IPS-20b (cell line): ENCODE measurements around the gene ZNF205.
"Not testable (repeated sequence)": the region's sequence is repeated elsewhere in the genome, so short reads cannot be mapped to it uniquely, and the experiment has no call there.

Source experiments
- H3K27ac ChIP-seq: one replicate; pipeline ENCODE4 v1.5.1; 2013; ENCODE audit warnings: low read length
- H3K27me3 ChIP-seq: 2 replicates; pipeline ENCODE4 v1.6.1; 2013; ENCODE audit warnings: mild to moderate bottlenecking, low read length, inconsistent platforms; ENCODE audit not compliant: insufficient read depth
- H3K36me3 ChIP-seq: 2 replicates; pipeline ENCODE4 v1.6.1; 2013; ENCODE audit warnings: low read depth, mild to moderate bottlenecking, inconsistent platforms, low read length, moderate library complexity; ENCODE audit not compliant: insufficient read depth
- H3K4me1 ChIP-seq: 2 replicates; pipeline ENCODE4 v1.6.1; 2013; ENCODE audit warnings: mild to moderate bottlenecking, control low read depth, inconsistent platforms, low read length, moderate library complexity; ENCODE audit not compliant: insufficient read depth
- H3K4me3 ChIP-seq: 2 replicates; pipeline ENCODE4 v1.5.1; 2013; ENCODE audit warnings: mild to moderate bottlenecking, low read length, inconsistent platforms
- H3K9ac ChIP-seq: 2 replicates; pipeline ENCODE4 v1.6.1; 2013; ENCODE audit warnings: low read depth, mild to moderate bottlenecking, inconsistent platforms, low read length, moderate library complexity
- H3K9me3 ChIP-seq: 2 replicates; pipeline ENCODE4 v1.6.1; 2013; ENCODE audit warnings: mild to moderate bottlenecking, low read depth, low read length, inconsistent platforms; ENCODE audit not compliant: insufficient read depth

Gene ZNF205

DNA sequence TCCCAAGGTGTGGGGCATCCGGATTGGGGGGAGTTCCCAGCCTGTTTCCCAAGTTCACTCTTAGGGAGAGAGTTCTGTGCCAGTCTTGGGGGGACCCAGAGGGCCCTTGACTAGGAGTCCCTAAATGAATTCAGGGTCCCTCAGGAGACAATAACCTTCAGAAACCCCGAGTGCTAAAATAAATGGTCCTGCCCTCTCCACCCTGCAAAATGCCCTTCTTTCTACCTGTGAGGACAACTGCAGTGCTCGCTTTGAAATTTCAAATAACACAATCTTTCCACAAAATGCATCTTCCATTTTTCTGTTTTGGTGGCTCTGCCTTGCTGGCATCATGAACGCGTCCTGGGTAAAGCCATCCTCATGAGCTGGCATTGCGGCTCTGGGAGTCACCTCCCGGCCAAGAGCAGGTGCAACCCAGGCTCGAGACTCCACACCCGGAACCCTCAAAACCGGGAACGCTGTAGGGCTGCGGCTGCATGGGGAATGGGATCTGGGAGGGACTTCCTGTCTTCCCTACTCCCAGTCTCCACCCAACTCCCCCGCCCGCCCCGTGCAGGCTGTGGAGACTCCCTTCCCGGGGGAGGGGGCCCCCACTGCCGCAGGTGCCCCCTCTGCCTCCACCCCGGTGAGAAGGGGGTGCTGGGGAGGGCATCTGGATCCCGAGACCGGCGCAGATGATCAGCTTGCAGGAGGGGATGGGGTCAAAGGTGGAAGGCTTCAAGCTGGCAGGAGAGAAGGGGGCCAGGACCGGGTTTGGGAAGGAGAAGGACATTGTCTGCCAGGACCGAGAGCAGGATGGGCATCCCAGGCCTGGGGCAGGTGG, at the start of gene ZNF205:
TSS of gene ZNF205 (plus strand) at position 529 of the 823 bp plus-strand sequence. CDS start 845 bp downstream, outside the sequence.
- Histone ChIP-seq H3K27me3 (peaks cover 3% of the 10 kb centered on the region; the same call in 1 of the 2 replicates), H3K9me3 (no peaks in the 10 kb centered on the region), H3K4me3 (peak within 1 kb of the TSS; percentile 96), H3K27ac (peak within 1 kb of the TSS; percentile 72), H3K9ac (peak within 1 kb of the TSS; percentile 89), H3K36me3 (peaks cover 24% of the 10 kb centered on the region), H3K4me1 (peaks cover 5% of the 10 kb centered on the region)

DNA sequence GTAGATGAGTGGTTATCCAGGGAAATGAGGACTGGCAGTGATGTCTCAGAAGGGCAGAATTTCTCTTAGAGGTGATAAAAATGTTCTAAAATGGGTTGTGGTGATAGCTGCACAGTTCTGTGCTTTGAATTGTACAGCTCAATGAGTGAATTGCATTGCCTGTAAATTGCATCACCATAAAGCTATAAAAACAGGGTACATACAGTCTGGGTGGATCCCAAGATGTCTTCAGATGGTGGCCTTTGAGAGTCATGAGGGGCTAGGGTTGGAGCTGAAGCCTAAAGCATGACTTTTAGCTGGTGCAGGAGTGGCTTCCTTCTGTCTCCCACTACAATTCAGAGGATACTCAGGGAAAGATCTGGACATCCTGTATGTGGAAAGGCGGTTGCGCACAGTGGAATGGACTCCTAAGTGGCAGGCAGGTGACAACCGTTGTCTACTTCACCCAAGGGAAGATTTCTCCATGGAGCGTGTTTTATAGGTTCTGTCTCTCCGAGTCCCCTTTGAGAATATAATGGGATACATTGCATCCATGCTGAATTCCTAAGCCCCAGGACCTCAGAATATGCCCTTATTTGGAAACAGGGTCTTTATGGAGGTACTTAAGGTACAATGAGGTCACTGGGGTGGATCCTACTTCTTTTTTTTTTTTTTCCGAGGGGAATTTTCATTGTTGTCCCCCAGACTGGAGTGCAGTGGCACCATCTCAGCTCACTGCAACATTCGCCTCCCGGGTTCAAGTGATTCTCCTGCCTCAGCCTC, 48.6 kb upstream of the ZNF205 start:
- H3K27ac ChIP-seq, result no peak overlapping the region
- H3K4me1 ChIP-seq, result 0 out of 2 replicates have a peak, but pooled peaks cover 4% of the 10 kb centered on the region
- H3K36me3 ChIP-seq, result no peaks in the 10 kb centered on the region
- no peak overlapping the region for H3K4me3 ChIP-seq
- no peaks in the 10 kb centered on the region for H3K9me3 ChIP-seq
- peaks cover 13% of the 10 kb centered on the region for H3K27me3 ChIP-seq
- no peak overlapping the region for H3K9ac ChIP-seq

DNA sequence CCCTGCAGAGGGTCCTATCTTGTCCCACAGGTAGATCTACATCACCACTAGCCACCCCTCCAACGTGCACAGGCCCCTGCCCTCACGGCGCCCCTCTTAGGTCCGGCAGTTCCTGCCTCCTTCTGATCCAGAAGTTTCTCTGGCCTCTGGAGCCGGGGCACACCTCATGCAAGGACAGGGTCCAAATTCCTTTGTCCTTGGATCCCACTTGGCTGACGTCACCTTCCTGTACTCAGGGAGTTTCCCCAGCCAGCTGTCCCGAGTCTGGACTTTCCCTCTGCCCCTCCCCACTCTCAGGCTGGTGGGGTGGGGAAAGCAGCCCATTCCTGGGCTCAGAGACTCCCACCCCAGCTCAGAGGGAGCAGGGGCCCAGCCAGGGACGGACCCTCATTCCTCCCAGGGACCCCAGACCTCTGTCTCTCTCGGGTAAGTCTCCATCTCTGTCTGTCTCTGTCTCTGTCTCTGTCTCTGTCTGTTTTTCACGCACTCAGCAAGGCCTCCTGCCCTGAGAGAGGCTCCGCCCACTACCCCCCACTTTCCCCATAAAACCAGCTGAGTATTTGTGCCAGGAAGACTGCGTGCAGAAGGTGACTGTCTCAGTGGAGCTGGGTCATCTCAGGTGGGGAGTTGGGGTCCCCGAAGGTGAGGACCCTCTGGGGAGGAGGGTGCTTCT, 47.2 kb upstream of the ZNF205 start, which contains the start of gene IL32:
TSS of gene IL32 (plus strand) at position 572 of the 673 bp plus-strand sequence. CDS start 172 bp downstream, outside the sequence.
- peaks cover 5% of the 10 kb centered on the region for H3K27me3 ChIP-seq
- no peak within 1 kb of the TSS for H3K4me3 ChIP-seq
- no peaks in the 10 kb centered on the region for H3K36me3 ChIP-seq
- no peaks in the 10 kb centered on the region for H3K9me3 ChIP-seq
- H3K4me1 ChIP-seq, result 0 out of 2 replicates have a peak, but pooled peaks cover 4% of the 10 kb centered on the region
- no peak within 1 kb of the TSS for H3K9ac ChIP-seq
- no peak within 1 kb of the TSS for H3K27ac ChIP-seq

DNA sequence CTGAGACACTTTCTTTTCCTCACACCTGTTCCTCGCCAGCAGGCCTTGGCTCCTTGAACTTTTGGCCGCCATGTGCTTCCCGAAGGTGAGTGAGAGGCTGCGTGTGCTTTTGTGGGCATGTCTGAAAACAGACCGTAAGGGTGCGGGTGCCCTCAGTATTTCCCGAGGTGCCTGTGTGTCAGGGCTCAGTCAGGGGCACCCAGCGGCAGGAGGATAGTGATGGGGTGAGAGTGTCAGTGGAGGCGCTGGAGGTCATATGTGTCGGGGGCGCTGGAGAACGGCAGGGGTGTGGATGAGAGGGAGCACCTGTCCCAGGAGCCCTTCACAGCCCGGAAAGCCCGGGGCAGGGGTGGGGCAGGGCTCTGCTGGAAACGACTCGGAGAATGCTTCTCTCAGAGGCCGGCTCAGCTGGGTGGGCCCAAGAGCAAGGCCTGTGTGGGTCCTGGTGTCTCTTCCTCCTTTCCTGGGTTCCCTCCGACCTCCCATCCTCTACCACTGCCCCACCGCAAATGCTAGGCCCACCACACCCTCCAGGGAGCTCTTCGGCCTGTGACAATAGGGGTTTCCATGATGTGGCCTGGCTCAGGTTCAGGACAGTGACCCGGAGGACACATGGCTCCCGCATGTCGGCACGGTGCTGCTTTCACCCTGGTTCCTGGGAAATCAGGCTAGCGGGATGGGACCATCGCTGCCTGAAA, 46.5 kb upstream of the ZNF205 start:
- H3K9me3 ChIP-seq, result no peaks in the 10 kb centered on the region
- H3K9ac ChIP-seq, result no peak overlapping the region
- no peak overlapping the region for H3K27ac ChIP-seq

DNA sequence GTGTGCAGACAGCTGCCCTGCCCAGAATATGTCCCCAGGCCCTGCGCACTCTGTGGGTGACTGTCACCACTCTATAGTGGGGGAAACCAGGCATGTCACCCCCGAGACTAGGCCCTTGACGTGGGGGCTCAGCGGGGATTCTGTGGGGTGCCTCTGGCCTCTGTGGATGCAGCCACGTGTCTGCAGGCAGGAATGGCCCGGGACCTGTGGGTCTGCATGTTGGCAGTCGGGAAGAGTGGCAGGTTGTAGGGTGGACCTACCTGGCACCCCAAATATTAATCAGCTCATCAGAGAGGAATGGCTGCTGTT, 46.0 kb upstream of the ZNF205 start:
- Histone ChIP-seq H3K36me3 (no peaks in the 10 kb centered on the region), H3K27me3 (no peaks in the 10 kb centered on the region), H3K4me3 (no peak overlapping the region), H3K9me3 (no peaks in the 10 kb centered on the region), H3K9ac (no peak overlapping the region), H3K27ac (no peak overlapping the region), H3K4me1 (0 out of 2 replicates have a peak, but pooled peaks cover 4% of the 10 kb centered on the region)

More for the DNA sequence above, 46.5 kb upstream of the ZNF205 start:
- H3K27me3 ChIP-seq, result no peaks in the 10 kb centered on the region
- no peak overlapping the region for H3K4me3 ChIP-seq
- H3K36me3 ChIP-seq, result no peaks in the 10 kb centered on the region
- 0 out of 2 replicates have a peak, but pooled peaks cover 4% of the 10 kb centered on the region for H3K4me1 ChIP-seq

DNA sequence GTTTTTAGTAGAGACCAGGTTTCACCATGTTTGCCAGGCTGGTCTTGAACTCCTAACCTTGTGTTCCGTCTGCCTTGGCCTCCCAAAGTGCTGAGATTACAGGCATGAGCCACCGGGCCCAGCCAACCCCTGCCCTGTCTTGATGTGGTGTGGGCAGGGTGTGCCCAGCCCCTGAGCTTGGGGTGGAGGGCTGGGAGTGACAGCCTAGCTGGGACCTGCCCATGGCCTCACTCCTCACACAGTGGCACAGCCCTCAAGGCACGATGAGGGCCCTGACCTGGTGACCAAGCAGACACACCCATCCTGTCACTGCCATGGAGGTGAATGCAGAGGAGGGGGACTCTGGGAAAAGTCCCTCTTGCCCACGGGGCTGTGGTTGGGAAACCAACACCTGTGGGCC, 43.9 kb upstream of the ZNF205 start:
- no peak overlapping the region for H3K27ac ChIP-seq
- H3K9ac ChIP-seq, result no peak overlapping the region
- 0 out of 2 replicates have a peak, but pooled peaks cover 4% of the 10 kb centered on the region for H3K4me1 ChIP-seq
- no peak overlapping the region for H3K4me3 ChIP-seq
- no peaks in the 10 kb centered on the region for H3K9me3 ChIP-seq
- H3K27me3 ChIP-seq, result peaks cover 2% of the 10 kb centered on the region; the same call in 1 of the 2 replicates
- H3K36me3 ChIP-seq, result no peaks in the 10 kb centered on the region

DNA sequence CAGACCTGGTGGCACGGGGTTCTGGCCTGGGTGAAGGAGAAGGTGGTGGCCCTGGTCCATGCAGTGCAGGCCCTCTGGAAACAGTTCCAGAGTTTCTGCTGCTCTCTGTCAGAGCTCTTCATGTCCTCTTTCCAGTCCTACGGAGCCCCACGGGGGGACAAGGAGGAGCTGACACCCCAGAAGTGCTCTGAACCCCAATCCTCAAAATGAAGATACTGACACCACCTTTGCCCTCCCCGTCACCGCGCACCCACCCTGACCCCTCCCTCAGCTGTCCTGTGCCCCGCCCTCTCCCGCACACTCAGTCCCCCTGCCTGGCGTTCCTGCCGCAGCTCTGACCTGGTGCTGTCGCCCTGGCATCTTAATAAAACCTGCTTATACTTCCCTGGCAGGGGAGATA, 43.2 kb upstream of the ZNF205 start:
- not testable (repeated sequence) for H3K4me1 ChIP-seq, H3K9me3 ChIP-seq, H3K9ac ChIP-seq, H3K4me3 ChIP-seq, H3K36me3 ChIP-seq, H3K27me3 ChIP-seq, H3K27ac ChIP-seq

DNA sequence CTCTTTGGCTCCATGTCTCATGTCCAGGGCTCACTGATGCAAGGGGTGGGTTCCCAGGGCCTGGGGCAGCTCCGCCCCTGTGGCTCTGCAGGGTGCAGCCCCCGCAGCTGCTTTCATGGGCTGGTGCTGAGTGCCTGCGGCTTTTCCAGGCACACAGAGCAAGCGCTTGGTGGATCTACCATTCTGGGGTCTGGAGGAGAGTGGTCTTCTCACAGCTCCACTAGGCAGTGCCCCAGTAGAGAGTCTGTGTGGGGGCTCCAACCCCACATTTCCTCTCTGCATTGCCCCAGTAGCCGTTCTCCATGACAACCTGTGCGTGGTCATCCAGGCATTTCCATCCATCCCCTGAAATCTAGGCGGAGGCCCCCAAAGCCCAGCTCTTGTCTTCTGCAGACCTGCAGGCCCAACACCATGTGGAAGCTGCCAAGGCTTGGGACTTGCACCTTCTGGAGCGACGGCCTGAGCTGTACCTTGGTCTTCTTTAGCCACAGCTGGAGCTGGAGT, 41.7 kb upstream of the ZNF205 start:
- Histone ChIP-seq H3K36me3 (no peaks in the 10 kb centered on the region), H3K27me3 (peaks cover 9% of the 10 kb centered on the region; the same call in 1 of the 2 replicates), H3K9me3 (no peaks in the 10 kb centered on the region), H3K9ac (no peak overlapping the region), H3K27ac (no peak overlapping the region), H3K4me1 (no peaks in the 10 kb centered on the region), H3K4me3 (no peak overlapping the region)

DNA sequence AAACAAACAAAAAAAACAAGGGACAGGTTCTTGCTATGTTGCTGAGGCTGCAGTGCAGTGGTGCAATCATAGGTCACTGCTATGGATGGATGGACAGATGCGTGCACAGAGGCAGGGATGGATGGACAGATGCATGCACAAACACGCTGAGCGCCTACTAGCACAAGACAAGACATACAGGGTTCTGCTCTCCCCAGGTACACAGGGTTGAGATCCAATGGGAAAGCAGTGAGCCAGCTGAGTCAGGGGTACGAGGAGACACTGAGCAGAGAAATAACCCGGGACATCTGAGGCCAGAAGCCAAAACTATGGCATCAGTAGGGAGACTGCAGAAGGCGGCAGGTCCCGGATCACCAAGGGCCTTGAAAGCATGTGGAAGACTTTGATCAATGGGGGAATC, 40.7 kb upstream of the ZNF205 start:
- Histone ChIP-seq H3K9ac (no peak overlapping the region), H3K4me3 (no peak overlapping the region), H3K36me3 (no peaks in the 10 kb centered on the region), H3K4me1 (no peaks in the 10 kb centered on the region), H3K9me3 (no peaks in the 10 kb centered on the region), H3K27ac (no peak overlapping the region), H3K27me3 (peaks cover 9% of the 10 kb centered on the region; the same call in 1 of the 2 replicates)

DNA sequence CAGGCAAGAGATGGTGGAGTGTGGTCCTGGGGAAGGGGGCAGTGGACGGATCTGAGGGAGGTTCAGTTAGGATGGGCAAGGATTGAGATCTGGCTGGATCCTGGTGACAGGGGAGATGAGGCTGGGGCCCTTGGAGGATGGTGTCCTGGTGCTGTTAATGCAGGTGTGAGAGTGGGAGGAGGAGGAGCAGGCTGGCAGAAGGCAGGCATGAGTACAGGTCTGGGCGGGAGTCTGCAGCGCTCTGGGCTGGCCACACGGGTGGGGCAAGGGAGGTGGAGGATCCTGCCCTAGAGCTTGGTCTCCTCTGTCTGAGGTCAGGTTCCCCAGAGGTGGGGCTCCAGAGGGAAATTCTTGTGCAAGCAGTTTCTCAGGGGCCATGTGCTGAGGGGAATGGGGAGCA, 40.2 kb upstream of the ZNF205 start:
- H3K4me3 ChIP-seq, H3K27me3 ChIP-seq, H3K27ac ChIP-seq, H3K4me1 ChIP-seq, H3K36me3 ChIP-seq, H3K9ac ChIP-seq, H3K9me3 ChIP-seq: not testable (repeated sequence)
